Fibroblast of lung (primary cell): ENCODE measurements around the gene PACSIN1. TPM values are rescaled to one million over a fixed set of nuclear protein-coding genes. Genes with fewer than 3 reads are reported as not detected.

Experiments used
- DNase-seq, 2 donors: peaks; one replicate each; pipeline versions ENCODE4 v3.0.0 to v3.0.0-alpha.2; 2010; ENCODE audit warnings: low read depth in 2 of 2
- H2AFZ ChIP-seq: 2 replicates; pipeline ENCODE4 v1.5.1; 2012; ENCODE audit warnings: low read length, control low read depth, inconsistent platforms
- H3K27ac ChIP-seq: 2 replicates; pipeline ENCODE4 v1.5.1; 2011; ENCODE audit warnings: low read length, control low read depth; ENCODE audit not compliant: insufficient read depth
- H3K27me3 ChIP-seq: 2 replicates; pipeline ENCODE4 v1.5.1; 2011; ENCODE audit warnings: mild to moderate bottlenecking, low read length; ENCODE audit not compliant: control insufficient read depth, insufficient read depth
- H3K36me3 ChIP-seq: 2 replicates; pipeline ENCODE4 v1.5.1; 2011; ENCODE audit warnings: low read length; ENCODE audit not compliant: control insufficient read depth, insufficient read depth
- H3K4me1 ChIP-seq: 2 replicates; pipeline ENCODE4 v1.5.1; 2011; ENCODE audit warnings: low read length; ENCODE audit not compliant: control insufficient read depth, insufficient read depth; ENCODE audit errors: extremely low read depth
- H3K4me2 ChIP-seq: 2 replicates; pipeline ENCODE4 v1.5.1; 2011; ENCODE audit warnings: low read length, control low read depth; ENCODE audit not compliant: insufficient read depth; ENCODE audit errors: extremely low read depth
- H3K4me3 ChIP-seq, 4 experiments: fragments of 200-600 bp in 1 of 4; sonication (generic) in 1 of 4; replicated peaks in 1 of 4; 2 replicates each; pipeline ENCODE4 v1.5.1; 2011 to 2016; ENCODE audit warnings: low read length in 4 of 4, low read depth in 3 of 4, mild to moderate bottlenecking in 3 of 4, control low read depth in 2 of 4, inconsistent platforms in 1 of 4, mixed read lengths in 1 of 4; ENCODE audit not compliant: insufficient read depth in 1 of 4; ENCODE audit errors: control extremely low read depth in 1 of 4
- H3K79me2 ChIP-seq: 2 replicates; pipeline ENCODE4 v1.5.1; 2012; ENCODE audit warnings: mild to moderate bottlenecking, low read length, inconsistent platforms; ENCODE audit not compliant: control insufficient read depth, insufficient read depth
- H3K9ac ChIP-seq: 2 replicates; pipeline ENCODE4 v1.5.1; 2011; ENCODE audit warnings: mild to moderate bottlenecking, low read length, control low read depth; ENCODE audit not compliant: insufficient read depth
- H3K9me3 ChIP-seq: 2 replicates; pipeline ENCODE4 v1.5.1; 2012; ENCODE audit warnings: low read depth, low read length; ENCODE audit not compliant: control insufficient read depth, insufficient read depth
- H4K20me1 ChIP-seq: 2 replicates; pipeline ENCODE4 v1.5.1; 2011; ENCODE audit warnings: low read length; ENCODE audit not compliant: control insufficient read depth, insufficient read depth; ENCODE audit errors: extremely low read depth
- CTCF ChIP-seq, 2 donors: IDR thresholded peaks in 1 of 2; conservative IDR thresholded peaks in 1 of 2; 1 replicate in 1 of 2; 2 replicates in 1 of 2; pipeline ENCODE4 v1.5.1; 2011 to 2012; ENCODE audit warnings: low read length in 2 of 2, control low read depth in 1 of 2, inconsistent platforms in 1 of 2, low read depth in 1 of 2, mild to moderate bottlenecking in 1 of 2
- EZH2 ChIP-seq: IDR thresholded peaks from 2 replicates; pipeline ENCODE4 v1.5.1; 2012; ENCODE audit warnings: low read length, control low read depth, mild to moderate bottlenecking; ENCODE audit errors: missing control alignments
- polyA plus RNA-seq, 2 donors: library from polyadenylated mRNA; depleted of rRNA in 1 of 2; stranded (reverse) in 1 of 2; unstranded in 1 of 2; fragments of >200 nt; gene quantifications; 2 replicates each; pipeline ENCODE4 v1.2.1, GENCODE V29; 2011 to 2012; ENCODE audit warnings: missing spikeins in 1 of 2
- total RNA-seq: library from RNA; depleted of rRNA; stranded (reverse); fragments of >200 nt; gene quantifications from 2 replicates; pipeline ENCODE4 v1.2.1, GENCODE V29; 2014

The PACSIN1 gene
- total and polyA plus RNA-seq, 2 donors (not counting 1 experiment from before 2014, with no cell fraction given), result under 0.01 TPM; not detected in 1

GRCh38 chr6:34574647-34575293 lies 108.9 kb downstream of the PACSIN1 start:
- Histone ChIP-seq H3K27me3 (no peaks in the 10 kb centered on the region), H3K27ac (no peak overlapping the region), H3K4me1 (no peaks in the 10 kb centered on the region), H3K9ac (no peak overlapping the region), H3K79me2 (no peaks in the 10 kb centered on the region), H3K36me3 (no peaks in the 10 kb centered on the region), H3K4me3 (no peak overlapping the region), H3K9me3 (no peaks in the 10 kb centered on the region), H3K4me2 (no peak overlapping the region), H4K20me1 (no peaks in the 10 kb centered on the region), H2AFZ (no peak overlapping the region)
- TF ChIP-seq CTCF (conservative IDR thresholded peaks at IDR 0.05 in 1 of 2, IDR thresholded peaks at IDR 0.05 in 1 of 2; ENCODE audit: low read depth in 1 of 2, low read length in 2 of 2), result no peak
- no peak for TF ChIP-seq EZH2
- DNase-seq, result no peak

GRCh38 chr6:34575326-34575725 lies 109.5 kb downstream of the PACSIN1 start:
- Histone ChIP-seq H3K9me3 (no peaks in the 10 kb centered on the region), H3K27me3 (no peaks in the 10 kb centered on the region), H3K4me2 (no peak overlapping the region), H3K79me2 (no peaks in the 10 kb centered on the region), H3K36me3 (no peaks in the 10 kb centered on the region), H3K27ac (no peak overlapping the region), H2AFZ (no peak overlapping the region), H3K9ac (no peak overlapping the region), H3K4me1 (no peaks in the 10 kb centered on the region), H4K20me1 (no peaks in the 10 kb centered on the region), H3K4me3 (no peak overlapping the region)
- TF ChIP-seq CTCF (conservative IDR thresholded peaks at IDR 0.05 in 1 of 2, IDR thresholded peaks at IDR 0.05 in 1 of 2; ENCODE audit: low read depth in 1 of 2, low read length in 2 of 2) (no peak), EZH2 (no peak)
- DNase-seq, result no peak

GRCh38 chr6:34576286-34576955 lies 110.5 kb downstream of the PACSIN1 start:
- Histone ChIP-seq H3K36me3 (no peaks in the 10 kb centered on the region), H3K9ac (no peak overlapping the region), H3K4me2 (no peak overlapping the region), H3K27ac (no peak overlapping the region), H3K79me2 (no peaks in the 10 kb centered on the region), H3K4me1 (no peaks in the 10 kb centered on the region), H3K4me3 (no peak overlapping the region), H3K27me3 (no peaks in the 10 kb centered on the region), H3K9me3 (no peaks in the 10 kb centered on the region), H2AFZ (no peak overlapping the region), H4K20me1 (no peaks in the 10 kb centered on the region)
- DNase-seq, result peak in 1 of 2 donors; percentile 14
- TF ChIP-seq CTCF (conservative IDR thresholded peaks at IDR 0.05 in 1 of 2, IDR thresholded peaks at IDR 0.05 in 1 of 2; ENCODE audit: low read depth in 1 of 2, low read length in 2 of 2) (no peak), EZH2 (no peak)
